HEK293 (cell line): ENCODE measurements around the gene AHCYL2.

Experiments used
- CTCF ChIA-PET: fragments of 350-600 bp; formaldehyde crosslinking; extraction: SDS; loops from one replicate; lab custom pipeline; 2021; ENCODE audit warnings: antibody characterized with exemption; lab: Yijun Ruan, JAX
- POLR2A ChIA-PET: fragments of 300-600 bp; formaldehyde crosslinking; extraction: SDS; loops from one replicate; lab custom pipeline; 2020; ENCODE audit warnings: antibody characterized with exemption, inconsistent platforms; lab: Yijun Ruan, JAX
- H3K27ac ChIP-seq: fragments of 200-500 bp; sonication (Bioruptor generic); 2 replicates; pipeline ENCODE4 v1.5.1; 2014; ENCODE audit warnings: low read depth, low read length, control low read depth, inconsistent platforms; ENCODE audit errors: extremely low read depth
- H3K36me3 ChIP-seq, 2 experiments: fragments of 200-500 bp in 1 of 2; sonication (Bioruptor generic) in 1 of 2; 1 replicate in 1 of 2; 2 replicates in 1 of 2; pipeline ENCODE4 v1.5.1; 2014 to 2017; ENCODE audit warnings: inconsistent platforms in 2 of 2, low read length in 2 of 2; ENCODE audit not compliant: control insufficient read depth in 2 of 2, insufficient read depth in 1 of 2
- H3K4me1 ChIP-seq: fragments of 200-500 bp; sonication (Bioruptor generic); 2 replicates; pipeline ENCODE4 v1.5.1; 2014; ENCODE audit warnings: mild to moderate bottlenecking, low read length, inconsistent platforms; ENCODE audit not compliant: control insufficient read depth, insufficient read depth
- H3K4me3 ChIP-seq: 2 replicates; pipeline ENCODE4 v1.5.1; 2011; ENCODE audit warnings: low read depth, mild to moderate bottlenecking, control low read depth, low read length, moderate library complexity
- H3K9me3 ChIP-seq: fragments of 200-500 bp; sonication (Bioruptor generic); 2 replicates; pipeline ENCODE4 v1.5.1; 2014; ENCODE audit warnings: low read depth, low read length, inconsistent platforms; ENCODE audit not compliant: control insufficient read depth, insufficient read depth
- GLI2 ChIP-seq: fragments of 450-650 bp; formaldehyde crosslinking; IDR thresholded peaks from 2 replicates; pipeline ENCODE4; 2017; ENCODE audit warnings: missing biosample characterization, missing genetic modification characterization, low read depth, borderline replicate concordance
- ZBTB7A ChIP-seq: fragments of 450-650 bp; formaldehyde crosslinking; IDR thresholded peaks from 2 replicates; pipeline ENCODE4 v1.5.1; 2016; ENCODE audit warnings: low read depth, missing biosample characterization, missing genetic modification characterization
- ZEB2 ChIP-seq: fragments of 450-650 bp; formaldehyde crosslinking; IDR thresholded peaks from 2 replicates; pipeline ENCODE4 v1.5.1; 2016; ENCODE audit warnings: missing biosample characterization, missing genetic modification characterization
- ZFP41 ChIP-seq: fragments of 450-650 bp; formaldehyde crosslinking; IDR thresholded peaks from 2 replicates; pipeline ENCODE4 v1.5.1; 2016; ENCODE audit warnings: missing biosample characterization, missing genetic modification characterization, borderline replicate concordance
- ZNF24 ChIP-seq: fragments of 450-650 bp; formaldehyde crosslinking; IDR thresholded peaks from 2 replicates; pipeline ENCODE4 v1.5.1; 2016; ENCODE audit warnings: missing biosample characterization, missing genetic modification characterization
- ZNF292 ChIP-seq: fragments of 450-650 bp; formaldehyde crosslinking; IDR thresholded peaks from 2 replicates; pipeline ENCODE4 v1.5.1; 2016; ENCODE audit warnings: low read depth, missing biosample characterization, missing genetic modification characterization, borderline replicate concordance
- ZNF366 ChIP-seq: fragments of 450-650 bp; formaldehyde crosslinking; conservative IDR thresholded peaks from 2 replicates; pipeline ENCODE4 v1.5.1; 2016; ENCODE audit warnings: missing biosample characterization, missing genetic modification characterization
- ZNF423 ChIP-seq: fragments of 450-650 bp; formaldehyde crosslinking; IDR thresholded peaks from 2 replicates; pipeline ENCODE4 v1.5.1; 2016; ENCODE audit warnings: missing biosample characterization, missing genetic modification characterization
- ZNF544 ChIP-seq: fragments of 450-650 bp; formaldehyde crosslinking; IDR thresholded peaks from 2 replicates; pipeline ENCODE4 v1.5.0; 2017; ENCODE audit warnings: missing biosample characterization, missing genetic modification characterization
- ZNF548 ChIP-seq: fragments of 450-650 bp; formaldehyde crosslinking; IDR thresholded peaks from 2 replicates; pipeline ENCODE4 v1.5.1; 2016; ENCODE audit warnings: missing biosample characterization, missing genetic modification characterization
- ZNF654 ChIP-seq: fragments of 450-650 bp; formaldehyde crosslinking; IDR thresholded peaks from 2 replicates; pipeline ENCODE4 v1.5.1; 2016; ENCODE audit warnings: low read depth, missing biosample characterization, missing genetic modification characterization
- ZNF768 ChIP-seq: fragments of 450-650 bp; formaldehyde crosslinking; IDR thresholded peaks from 2 replicates; pipeline ENCODE4 v1.5.1; 2018; ENCODE audit warnings: missing biosample characterization, mild to moderate bottlenecking, missing genetic modification characterization
- ZSCAN23 ChIP-seq: fragments of 450-650 bp; formaldehyde crosslinking; IDR thresholded peaks from 2 replicates; pipeline ENCODE4 v1.5.1; 2016; ENCODE audit warnings: missing biosample characterization, missing genetic modification characterization
- ZSCAN30 ChIP-seq: fragments of 450-650 bp; IDR thresholded peaks from 2 replicates; pipeline ENCODE4 v1.5.1; 2018; ENCODE audit warnings: missing biosample characterization, mild to moderate bottlenecking, missing genetic modification characterization, moderate library complexity
- TF ChIP-seq, protein P1 (sequence below): fragments of 450-650 bp; formaldehyde crosslinking; IDR thresholded peaks from 2 replicates; pipeline ENCODE4 v1.5.1; 2016; ENCODE audit warnings: missing biosample characterization, missing genetic modification characterization
- TF ChIP-seq, protein P2 (sequence below): fragments of 450-650 bp; formaldehyde crosslinking; IDR thresholded peaks from 2 replicates; pipeline ENCODE4 v1.5.1; 2017; ENCODE audit warnings: missing biosample characterization, missing genetic modification characterization
- TF ChIP-seq, protein P3 (sequence below): fragments of 450-650 bp; formaldehyde crosslinking; IDR thresholded peaks from 2 replicates; pipeline ENCODE4 v1.5.1; 2017; ENCODE audit warnings: missing biosample characterization, missing genetic modification characterization
- TF ChIP-seq, protein P4 (sequence below): fragments of 450-650 bp; formaldehyde crosslinking; IDR thresholded peaks from 2 replicates; pipeline ENCODE4 v1.5.1; 2016; ENCODE audit warnings: missing biosample characterization, missing genetic modification characterization, borderline replicate concordance
- TF ChIP-seq, protein P5 (sequence below): fragments of 450-650 bp; formaldehyde crosslinking; IDR thresholded peaks from 2 replicates; pipeline ENCODE4 v1.5.1; 2016; ENCODE audit warnings: missing biosample characterization, missing genetic modification characterization, low read depth

The AHCYL2 gene

DNA sequence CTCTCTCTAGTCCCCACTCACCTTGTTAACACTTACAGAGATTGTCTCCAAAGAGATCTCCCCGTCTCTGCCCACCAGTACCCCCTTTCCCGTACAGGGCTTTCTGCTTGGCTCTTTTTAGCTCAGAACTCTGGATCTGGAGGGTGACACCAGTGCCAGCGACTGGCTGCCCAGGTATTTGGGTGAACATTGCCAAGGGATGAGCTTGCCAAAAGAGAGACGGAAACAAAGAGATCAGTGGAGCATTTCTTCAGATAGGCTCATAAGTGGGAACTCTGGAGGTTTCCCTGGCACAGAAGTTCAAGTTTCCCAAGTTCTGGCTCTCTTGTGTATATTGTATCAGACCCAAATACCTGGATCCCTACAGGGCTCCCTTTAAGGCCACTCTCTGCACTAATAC, 239.4 kb downstream of the AHCYL2 start:
- H3K27ac ChIP-seq, result no peak overlapping the region
- no peak overlapping the region for H3K4me3 ChIP-seq
- CTCF ChIA-PET, result interaction anchor here (0.6 to 3.2 kb wide), 2 partner anchors 229 to 246 kb away, joined by 3 to 18 read pairs; no protein-coding TSS in a partner anchor
- TF ChIP-seq, protein P1, sequence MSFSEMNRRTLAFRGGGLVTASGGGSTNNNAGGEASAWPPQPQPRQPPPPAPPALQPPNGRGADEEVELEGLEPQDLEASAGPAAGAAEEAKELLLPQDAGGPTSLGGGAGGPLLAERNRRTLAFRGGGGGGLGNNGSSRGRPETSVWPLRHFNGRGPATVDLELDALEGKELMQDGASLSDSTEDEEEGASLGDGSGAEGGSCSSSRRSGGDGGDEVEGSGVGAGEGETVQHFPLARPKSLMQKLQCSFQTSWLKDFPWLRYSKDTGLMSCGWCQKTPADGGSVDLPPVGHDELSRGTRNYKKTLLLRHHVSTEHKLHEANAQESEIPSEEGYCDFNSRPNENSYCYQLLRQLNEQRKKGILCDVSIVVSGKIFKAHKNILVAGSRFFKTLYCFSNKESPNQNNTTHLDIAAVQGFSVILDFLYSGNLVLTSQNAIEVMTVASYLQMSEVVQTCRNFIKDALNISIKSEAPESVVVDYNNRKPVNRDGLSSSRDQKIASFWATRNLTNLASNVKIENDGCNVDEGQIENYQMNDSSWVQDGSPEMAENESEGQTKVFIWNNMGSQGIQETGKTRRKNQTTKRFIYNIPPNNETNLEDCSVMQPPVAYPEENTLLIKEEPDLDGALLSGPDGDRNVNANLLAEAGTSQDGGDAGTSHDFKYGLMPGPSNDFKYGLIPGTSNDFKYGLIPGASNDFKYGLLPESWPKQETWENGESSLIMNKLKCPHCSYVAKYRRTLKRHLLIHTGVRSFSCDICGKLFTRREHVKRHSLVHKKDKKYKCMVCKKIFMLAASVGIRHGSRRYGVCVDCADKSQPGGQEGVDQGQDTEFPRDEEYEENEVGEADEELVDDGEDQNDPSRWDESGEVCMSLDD (tag by site-specific recombination), result no peak
- TF ChIP-seq, protein P2, sequence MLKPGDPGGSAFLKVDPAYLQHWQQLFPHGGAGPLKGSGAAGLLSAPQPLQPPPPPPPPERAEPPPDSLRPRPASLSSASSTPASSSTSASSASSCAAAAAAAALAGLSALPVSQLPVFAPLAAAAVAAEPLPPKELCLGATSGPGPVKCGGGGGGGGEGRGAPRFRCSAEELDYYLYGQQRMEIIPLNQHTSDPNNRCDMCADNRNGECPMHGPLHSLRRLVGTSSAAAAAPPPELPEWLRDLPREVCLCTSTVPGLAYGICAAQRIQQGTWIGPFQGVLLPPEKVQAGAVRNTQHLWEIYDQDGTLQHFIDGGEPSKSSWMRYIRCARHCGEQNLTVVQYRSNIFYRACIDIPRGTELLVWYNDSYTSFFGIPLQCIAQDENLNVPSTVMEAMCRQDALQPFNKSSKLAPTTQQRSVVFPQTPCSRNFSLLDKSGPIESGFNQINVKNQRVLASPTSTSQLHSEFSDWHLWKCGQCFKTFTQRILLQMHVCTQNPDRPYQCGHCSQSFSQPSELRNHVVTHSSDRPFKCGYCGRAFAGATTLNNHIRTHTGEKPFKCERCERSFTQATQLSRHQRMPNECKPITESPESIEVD (tag by site-specific recombination), result no peak
- TF ChIP-seq ZFP41 (tag by site-specific recombination) (no peak), ZBTB7A (tag by site-specific recombination) (no peak), ZNF548 (tag by site-specific recombination) (no peak), ZNF24 (tag by site-specific recombination) (no peak), ZNF292 (no peak), ZEB2 (tag by site-specific recombination) (no peak), ZNF366 (tag by site-specific recombination) (no peak), GLI2 (tag by site-specific recombination) (no peak), ZNF768 (tag by site-specific recombination) (no peak), ZSCAN30 (no peak), ZNF544 (tag by site-specific recombination) (no peak), ZSCAN23 (tag by site-specific recombination) (no peak), ZNF654 (tag by site-specific recombination) (no peak), ZNF423 (no peak)
- TF ChIP-seq, protein P3, sequence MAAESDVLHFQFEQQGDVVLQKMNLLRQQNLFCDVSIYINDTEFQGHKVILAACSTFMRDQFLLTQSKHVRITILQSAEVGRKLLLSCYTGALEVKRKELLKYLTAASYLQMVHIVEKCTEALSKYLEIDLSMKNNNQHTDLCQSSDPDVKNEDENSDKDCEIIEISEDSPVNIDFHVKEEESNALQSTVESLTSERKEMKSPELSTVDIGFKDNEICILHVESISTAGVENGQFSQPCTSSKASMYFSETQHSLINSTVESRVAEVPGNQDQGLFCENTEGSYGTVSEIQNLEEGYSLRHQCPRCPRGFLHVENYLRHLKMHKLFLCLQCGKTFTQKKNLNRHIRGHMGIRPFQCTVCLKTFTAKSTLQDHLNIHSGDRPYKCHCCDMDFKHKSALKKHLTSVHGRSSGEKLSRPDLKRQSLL (tag by site-specific recombination), result no peak
- TF ChIP-seq, protein P4, sequence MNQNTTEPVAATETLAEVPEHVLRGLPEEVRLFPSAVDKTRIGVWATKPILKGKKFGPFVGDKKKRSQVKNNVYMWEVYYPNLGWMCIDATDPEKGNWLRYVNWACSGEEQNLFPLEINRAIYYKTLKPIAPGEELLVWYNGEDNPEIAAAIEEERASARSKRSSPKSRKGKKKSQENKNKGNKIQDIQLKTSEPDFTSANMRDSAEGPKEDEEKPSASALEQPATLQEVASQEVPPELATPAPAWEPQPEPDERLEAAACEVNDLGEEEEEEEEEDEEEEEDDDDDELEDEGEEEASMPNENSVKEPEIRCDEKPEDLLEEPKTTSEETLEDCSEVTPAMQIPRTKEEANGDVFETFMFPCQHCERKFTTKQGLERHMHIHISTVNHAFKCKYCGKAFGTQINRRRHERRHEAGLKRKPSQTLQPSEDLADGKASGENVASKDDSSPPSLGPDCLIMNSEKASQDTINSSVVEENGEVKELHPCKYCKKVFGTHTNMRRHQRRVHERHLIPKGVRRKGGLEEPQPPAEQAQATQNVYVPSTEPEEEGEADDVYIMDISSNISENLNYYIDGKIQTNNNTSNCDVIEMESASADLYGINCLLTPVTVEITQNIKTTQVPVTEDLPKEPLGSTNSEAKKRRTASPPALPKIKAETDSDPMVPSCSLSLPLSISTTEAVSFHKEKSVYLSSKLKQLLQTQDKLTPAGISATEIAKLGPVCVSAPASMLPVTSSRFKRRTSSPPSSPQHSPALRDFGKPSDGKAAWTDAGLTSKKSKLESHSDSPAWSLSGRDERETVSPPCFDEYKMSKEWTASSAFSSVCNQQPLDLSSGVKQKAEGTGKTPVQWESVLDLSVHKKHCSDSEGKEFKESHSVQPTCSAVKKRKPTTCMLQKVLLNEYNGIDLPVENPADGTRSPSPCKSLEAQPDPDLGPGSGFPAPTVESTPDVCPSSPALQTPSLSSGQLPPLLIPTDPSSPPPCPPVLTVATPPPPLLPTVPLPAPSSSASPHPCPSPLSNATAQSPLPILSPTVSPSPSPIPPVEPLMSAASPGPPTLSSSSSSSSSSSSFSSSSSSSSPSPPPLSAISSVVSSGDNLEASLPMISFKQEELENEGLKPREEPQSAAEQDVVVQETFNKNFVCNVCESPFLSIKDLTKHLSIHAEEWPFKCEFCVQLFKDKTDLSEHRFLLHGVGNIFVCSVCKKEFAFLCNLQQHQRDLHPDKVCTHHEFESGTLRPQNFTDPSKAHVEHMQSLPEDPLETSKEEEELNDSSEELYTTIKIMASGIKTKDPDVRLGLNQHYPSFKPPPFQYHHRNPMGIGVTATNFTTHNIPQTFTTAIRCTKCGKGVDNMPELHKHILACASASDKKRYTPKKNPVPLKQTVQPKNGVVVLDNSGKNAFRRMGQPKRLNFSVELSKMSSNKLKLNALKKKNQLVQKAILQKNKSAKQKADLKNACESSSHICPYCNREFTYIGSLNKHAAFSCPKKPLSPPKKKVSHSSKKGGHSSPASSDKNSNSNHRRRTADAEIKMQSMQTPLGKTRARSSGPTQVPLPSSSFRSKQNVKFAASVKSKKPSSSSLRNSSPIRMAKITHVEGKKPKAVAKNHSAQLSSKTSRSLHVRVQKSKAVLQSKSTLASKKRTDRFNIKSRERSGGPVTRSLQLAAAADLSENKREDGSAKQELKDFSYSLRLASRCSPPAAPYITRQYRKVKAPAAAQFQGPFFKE, result no peak
- TF ChIP-seq, protein P5, sequence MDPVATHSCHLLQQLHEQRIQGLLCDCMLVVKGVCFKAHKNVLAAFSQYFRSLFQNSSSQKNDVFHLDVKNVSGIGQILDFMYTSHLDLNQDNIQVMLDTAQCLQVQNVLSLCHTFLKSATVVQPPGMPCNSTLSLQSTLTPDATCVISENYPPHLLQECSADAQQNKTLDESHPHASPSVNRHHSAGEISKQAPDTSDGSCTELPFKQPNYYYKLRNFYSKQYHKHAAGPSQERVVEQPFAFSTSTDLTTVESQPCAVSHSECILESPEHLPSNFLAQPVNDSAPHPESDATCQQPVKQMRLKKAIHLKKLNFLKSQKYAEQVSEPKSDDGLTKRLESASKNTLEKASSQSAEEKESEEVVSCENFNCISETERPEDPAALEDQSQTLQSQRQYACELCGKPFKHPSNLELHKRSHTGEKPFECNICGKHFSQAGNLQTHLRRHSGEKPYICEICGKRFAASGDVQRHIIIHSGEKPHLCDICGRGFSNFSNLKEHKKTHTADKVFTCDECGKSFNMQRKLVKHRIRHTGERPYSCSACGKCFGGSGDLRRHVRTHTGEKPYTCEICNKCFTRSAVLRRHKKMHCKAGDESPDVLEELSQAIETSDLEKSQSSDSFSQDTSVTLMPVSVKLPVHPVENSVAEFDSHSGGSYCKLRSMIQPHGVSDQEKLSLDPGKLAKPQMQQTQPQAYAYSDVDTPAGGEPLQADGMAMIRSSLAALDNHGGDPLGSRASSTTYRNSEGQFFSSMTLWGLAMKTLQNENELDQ, result no peak
- no peaks in the 10 kb centered on the region for H3K4me1 ChIP-seq
- H3K9me3 ChIP-seq, result no peaks in the 10 kb centered on the region
- H3K36me3 ChIP-seq, result peaks cover 6 to 80% of the 10 kb centered on the region in 2 experiments
- POLR2A ChIA-PET, result no interaction called here
